Activated CD8-positive, alpha-beta memory T cell treated with anti-CD3 and anti-CD28 coated beads for 36 hours (primary cell): ENCODE results near the gene C20orf141. TPM values are rescaled to one million over a fixed set of nuclear protein-coding genes. Genes with fewer than 3 reads are reported as not detected.
"Not testable (repeated sequence)": the region's sequence is repeated elsewhere in the genome, so short reads cannot be mapped to it uniquely, and the experiment has no call there.

Experiments used
- CTCF ChIA-PET: fragments of 350-600 bp; sonication (Branson Sonifier 250); formaldehyde crosslinking; loops from one replicate; lab custom pipeline; 2021; ENCODE audit warnings: antibody characterized with exemption; lab: Charles Lee
- POLR2A ChIA-PET: fragments of 350-600 bp; sonication (Branson Sonifier 250); formaldehyde crosslinking; loops from one replicate; lab custom pipeline; 2021; ENCODE audit warnings: antibody characterized with exemption; lab: Charles Lee
- total RNA-seq, 2 experiments: library from RNA; stranded (reverse); gene quantifications; one replicate each; pipeline ENCODE4 v1.2.3, GENCODE V29; 2021

The C20orf141 gene
- total RNA-seq, 2 experiments from 2014 or later = not detected

DNA sequence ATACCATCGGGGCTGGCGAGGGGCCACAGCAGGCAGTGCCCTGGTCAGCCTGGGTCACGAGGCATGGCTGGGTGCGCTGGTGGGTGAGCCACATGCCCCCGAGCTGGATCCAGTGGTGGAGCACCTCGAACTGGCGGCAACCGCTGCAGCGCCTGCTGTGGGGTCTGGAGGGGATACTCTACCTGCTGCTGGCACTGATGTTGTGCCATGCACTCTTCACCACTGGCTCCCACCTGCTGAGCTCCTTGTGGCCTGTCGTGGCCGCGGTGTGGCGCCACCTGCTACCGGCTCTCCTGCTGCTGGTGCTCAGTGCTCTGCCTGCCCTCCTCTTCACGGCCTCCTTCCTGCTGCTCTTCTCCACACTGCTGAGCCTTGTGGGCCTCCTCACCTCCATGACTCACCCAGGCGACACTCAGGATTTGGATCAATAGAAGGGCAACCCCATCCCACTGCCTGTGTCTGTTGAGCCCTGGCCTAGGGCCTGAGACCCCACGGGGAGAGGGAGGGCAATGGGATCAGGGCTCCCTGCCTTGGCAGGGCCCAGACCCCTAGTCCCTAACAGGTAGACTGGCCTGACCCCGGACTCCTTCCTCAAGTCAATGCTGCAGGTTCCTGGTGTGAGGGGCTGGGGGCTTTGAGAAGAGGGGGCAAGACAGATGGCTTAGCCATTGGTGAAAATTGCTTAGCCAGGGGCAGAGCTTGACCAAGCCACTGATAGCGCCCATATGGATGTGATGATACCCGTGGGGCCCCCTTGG lies 2.0 kb downstream of the C20orf141 start:
- POLR2A ChIA-PET = no interaction called here

DNA sequence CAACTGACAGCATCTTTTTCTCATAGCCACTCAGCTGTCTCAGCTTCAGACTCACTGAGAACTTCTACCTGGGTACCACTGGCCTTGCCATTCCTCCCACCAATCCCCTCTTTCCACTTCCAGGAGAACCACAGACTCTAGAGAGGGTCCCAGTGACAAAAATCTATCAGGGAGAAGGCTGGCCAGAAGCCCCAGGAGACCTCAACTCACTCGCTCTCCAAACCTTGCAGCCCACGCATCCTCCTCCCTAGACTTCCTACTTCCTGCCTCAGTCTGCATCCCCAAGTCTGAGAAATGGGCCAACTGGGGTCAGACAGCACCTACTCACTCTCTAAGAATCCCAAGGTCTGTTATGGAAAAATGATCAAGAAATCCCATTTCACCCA lies 2.5 kb downstream of the C20orf141 start:
- ChIA-PET POLR2A (no interaction called here), CTCF (no interaction called here)

More for the DNA sequence above, 2.0 kb downstream of the C20orf141 start:
- CTCF ChIA-PET = interaction anchor here (0.8 kb wide), 1 partner anchor 39 kb away, joined by 3 read pairs; no protein-coding TSS in a partner anchor

DNA sequence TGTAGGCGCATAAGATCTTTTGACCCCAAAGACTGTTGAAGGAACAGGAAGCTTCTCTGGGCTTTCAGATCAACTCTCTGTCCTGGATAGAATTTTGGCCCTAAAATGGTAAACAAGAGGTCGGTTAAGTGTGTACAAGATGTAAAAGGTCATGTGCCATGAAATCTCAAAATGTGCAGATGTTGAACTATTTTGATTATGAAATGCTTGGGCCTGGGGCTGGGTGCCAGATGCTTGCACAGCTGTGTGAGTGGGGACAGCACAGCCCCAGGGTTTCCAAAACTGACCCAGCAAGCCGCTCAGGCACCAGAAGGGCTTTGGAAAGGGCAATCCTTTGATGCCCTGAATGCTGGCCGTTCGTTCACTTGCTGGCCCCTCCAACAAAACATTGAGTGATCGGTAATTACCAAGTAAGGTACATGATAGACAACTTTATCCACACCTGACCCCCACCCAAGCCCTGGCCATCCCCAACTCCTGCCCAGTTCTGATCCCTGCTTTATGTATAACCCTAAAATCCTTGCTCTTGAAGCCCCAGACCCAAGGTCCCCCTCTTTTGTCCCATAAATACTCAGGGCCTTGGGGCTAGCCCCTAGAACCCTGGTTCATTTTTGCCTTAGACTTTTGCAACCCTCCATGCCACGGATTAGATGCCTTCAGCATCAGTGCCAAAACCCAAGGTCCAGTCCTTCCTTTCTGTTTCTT lies 3.3 kb downstream of the C20orf141 start:
- CTCF ChIA-PET = no interaction called here
- POLR2A ChIA-PET = no interaction called here

DNA sequence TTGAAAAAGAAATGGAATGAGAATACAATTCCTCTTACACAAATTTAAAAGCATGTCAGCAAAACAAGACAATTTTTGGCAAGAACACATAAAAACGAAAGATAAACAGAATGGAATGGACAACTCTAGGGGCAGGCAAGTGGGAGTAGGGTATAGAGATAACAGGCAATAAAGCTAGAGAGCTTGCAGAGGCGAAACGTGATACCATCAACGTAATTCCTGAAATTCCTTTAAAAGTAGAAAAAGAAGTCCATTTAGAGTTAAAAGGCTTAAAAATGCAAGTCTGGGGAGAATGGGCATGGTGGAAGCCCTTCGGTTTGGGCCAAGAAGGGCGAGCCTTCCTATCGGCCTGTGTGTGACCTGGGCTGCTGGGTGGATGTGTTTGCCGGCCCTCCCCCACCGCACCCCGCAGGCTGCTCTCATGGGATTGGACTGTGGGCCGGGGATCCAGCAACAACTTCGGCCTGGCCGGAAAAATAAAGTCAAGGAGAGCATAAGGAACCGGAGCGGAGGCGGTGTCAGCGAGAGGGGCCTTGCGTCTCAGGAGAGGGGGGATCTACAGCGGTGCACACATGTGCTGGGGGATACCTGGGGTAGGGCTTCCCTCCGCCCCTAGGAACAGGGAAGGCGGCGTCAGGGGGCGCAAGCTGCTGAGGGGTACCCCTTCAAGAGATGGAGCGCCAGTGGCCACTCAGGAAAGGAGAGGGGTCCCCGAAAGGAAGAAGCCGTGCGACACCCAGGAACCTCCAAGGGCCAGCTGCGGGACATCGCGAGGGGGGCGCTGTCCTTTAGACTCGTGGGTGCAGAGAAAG lies 5.5 kb downstream of the C20orf141 start:
- POLR2A ChIA-PET = no interaction called here
- CTCF ChIA-PET = no interaction called here

DNA sequence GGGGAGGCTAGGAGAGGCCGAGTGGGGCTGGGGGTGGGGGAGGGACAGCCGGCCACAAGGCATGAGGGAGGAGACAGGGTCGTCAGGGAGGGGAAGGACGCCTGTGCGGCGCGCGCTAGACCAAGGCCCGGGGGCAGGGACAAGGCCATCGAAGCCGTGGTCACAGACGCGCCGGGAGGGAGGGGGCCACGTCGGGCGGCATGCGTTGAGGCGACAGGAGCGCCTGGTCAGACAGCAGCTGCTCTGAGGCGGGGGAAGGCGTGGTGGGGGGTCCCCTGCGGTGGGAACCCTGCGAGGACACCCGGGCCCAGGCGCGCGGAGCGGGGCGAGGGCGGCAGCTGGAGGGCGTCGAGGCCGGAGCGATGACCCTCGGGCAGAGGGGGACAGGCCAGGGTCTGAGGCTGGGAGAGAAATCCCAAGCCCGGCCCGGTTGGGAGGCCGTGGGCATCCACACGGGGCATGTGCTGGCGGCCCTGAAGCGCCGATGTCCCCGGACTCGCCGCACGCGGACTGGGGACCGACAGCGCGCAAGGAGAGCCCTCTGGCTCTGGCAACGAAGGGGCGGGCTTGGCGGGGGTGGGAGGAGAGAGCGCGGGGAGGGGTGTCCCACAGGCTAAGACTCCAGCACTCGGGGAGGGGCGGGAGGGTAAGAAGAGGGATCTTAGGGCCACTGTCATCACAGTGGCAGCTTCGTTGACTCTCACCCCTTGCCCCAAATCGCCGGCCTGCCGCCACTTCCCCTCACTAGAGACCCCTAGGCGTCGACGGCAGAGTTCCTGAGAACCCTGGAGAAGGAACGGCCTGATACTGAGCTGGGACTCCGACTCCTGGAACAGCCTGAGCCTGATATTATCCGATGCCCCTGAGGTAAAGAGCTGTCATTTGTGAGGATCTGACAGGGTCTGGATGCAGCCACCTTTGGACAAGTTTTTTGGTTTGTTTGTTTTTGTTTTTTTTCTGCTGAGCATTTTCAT lies 6.4 kb downstream of the C20orf141 start:
- POLR2A ChIA-PET = no interaction called here
- CTCF ChIA-PET = no interaction called here

DNA sequence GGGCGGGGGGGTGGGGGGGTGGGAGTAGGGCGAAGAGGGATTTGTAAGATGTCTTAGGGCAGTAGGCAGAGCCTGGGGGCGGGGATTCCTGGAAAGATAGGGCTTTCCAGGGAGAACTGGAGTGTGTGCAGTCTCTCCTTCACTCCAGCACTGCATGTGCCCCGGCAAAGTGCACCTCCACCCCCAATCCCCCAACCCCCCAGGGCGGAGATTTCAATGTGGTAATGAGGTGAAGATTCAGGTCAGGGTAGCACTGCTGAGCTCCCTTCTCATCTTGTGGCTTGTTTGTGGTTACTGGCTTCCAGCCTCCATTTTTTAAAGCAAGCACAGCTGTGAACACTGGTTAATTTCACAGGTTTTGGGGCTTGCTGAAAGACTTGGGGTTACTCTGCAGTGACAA lies 7.3 kb downstream of the C20orf141 start:
- POLR2A ChIA-PET = no interaction called here

DNA sequence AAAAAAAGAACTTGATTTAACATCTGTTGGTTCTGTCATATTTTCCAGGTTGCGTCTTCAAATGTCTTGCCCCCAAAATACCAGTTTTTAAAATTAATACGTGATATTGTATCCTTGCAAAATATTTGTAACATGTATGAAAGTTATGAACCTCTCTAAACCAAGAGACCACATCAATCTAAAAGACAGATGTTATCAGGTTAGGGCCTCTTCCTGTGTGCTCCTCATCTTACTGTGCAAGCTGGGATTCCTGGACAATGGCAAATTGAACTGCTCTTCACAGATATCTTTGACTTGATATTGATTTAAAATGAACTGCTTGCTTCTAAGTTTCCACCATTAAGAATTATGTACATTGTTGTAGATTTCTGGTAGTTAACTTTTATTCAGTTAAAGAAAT lies 11.0 kb downstream of the C20orf141 start:
- POLR2A ChIA-PET = no interaction called here
- CTCF ChIA-PET = no interaction called here

More for the DNA sequence above, 7.3 kb downstream of the C20orf141 start:
- CTCF ChIA-PET = no interaction called here

DNA sequence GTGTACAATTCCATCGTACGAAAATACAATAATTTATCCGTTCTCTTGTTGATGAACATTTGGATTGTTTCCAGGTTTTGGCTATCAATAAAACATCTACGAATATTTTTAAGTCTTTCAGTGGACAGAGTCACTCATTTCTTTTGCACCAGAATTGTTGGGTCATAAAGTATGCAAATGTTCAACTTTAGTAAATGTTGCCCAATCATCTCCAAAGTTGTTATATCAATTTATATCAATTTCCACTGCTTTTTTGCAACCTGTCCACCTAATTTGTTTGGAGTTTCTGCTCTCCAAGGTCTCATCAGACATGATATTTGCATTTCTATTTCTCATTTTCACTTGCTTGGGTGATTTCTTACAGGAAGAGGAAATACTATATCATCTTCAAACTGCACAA lies 11.9 kb downstream of the C20orf141 start:
- ChIA-PET CTCF (no interaction called here), POLR2A (no interaction called here)

DNA sequence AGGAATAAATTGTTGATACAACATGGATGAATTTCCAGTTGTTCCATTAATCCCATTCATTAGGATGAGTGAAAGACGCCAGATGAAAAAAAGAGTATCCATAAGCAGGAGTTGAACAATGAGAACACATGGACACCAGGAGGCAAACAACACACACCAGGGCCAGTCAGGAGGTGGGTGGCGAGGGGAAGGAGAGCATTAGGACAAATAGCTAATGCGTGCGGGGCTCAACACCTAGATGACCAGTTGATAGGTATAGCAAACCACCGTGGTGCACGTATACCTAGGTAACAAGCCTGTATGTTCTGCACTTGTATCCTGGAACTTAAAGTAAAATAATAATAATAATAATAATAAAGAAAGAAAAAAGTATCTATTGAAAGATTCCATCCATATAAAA lies 14.6 kb downstream of the C20orf141 start:
- ChIA-PET CTCF (no interaction called here), POLR2A (no interaction called here)

DNA sequence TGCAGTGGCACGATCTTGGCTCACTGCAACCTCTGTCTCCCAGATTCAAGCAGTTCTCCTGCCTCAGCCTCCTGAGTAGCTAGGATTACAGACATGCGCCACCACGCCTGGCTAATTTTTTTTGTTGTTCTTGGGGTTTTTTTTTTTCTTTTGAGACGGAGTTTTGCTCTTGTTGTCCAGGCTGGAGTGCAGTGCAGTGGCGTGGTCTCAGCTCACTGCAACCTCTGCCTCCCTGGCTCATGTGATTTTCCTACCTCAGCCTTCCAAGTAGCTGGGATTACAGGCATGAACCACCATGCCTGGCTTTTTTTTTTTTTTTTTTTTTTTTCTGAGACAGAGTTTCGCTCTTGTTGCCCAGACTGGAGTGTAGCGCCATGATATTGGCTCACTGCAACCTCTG lies 16.4 kb downstream of the C20orf141 start:
- CTCF ChIA-PET = not testable (repeated sequence)
- POLR2A ChIA-PET = interaction anchor here (0.6 kb wide), 1 partner anchor 388 kb away, joined by 3 read pairs; no protein-coding TSS in a partner anchor

DNA sequence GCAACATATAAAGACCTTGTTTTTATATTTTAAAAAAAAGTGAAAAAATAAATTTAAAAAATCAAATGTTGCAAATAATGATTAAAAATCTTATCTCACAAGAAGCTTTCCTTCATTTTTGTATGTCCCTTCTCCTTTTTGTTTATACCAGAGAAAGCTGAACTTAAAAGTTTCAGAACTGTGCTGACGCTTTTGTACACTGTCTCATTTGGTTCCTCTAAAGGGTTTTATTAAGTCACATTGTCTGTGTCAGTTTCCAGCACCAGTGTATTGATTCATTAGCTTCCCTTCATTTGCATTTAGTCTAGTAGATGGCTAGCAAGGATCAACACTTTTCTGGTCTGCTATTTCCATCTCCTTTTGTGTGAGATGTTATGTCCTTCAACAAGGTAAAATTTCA lies 19.0 kb downstream of the C20orf141 start:
- CTCF ChIA-PET = interaction anchor here (1.2 to 1.3 kb wide), 2 partner anchors 31 to 147 kb away, joined by 3 to 6 read pairs; no protein-coding TSS in a partner anchor
- POLR2A ChIA-PET = no interaction called here

DNA sequence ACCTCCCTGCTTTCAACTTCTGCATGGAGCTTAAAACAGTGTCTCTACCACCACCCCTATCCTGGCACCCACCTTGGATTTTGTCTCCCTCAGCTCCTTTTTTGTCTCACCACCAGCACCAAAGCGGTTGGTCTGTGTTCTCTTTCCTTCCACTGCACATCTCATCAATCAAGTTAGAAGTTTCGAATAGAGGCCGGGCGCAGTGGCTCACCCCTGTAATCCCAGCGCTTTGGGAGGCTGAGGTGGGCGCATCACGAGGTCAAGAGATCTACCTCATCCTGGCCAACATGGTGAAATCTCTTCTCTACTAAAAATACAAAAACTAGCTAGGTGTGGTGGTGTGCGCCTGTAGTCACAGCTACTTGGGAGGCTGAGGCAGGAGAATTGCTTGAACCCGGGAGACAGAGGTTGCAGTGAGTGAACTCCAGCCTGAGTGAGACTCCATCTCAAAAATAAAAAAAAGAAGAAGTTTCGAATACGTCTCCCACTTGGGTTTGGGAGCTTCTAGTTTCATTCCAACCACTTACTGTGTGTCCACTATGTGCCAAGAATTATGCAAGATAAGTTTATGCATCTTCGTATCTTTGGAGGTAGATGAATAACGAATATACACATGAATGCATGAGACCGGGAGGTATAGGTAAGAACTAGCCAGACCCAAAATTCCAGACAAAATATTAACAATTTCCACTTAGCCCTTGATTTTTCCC lies 19.8 kb downstream of the C20orf141 start:
- ChIA-PET POLR2A (no interaction called here), CTCF (interaction anchor here (1.2 to 1.3 kb wide), 2 partner anchors 30 to 148 kb away, joined by 3 to 6 read pairs; no protein-coding TSS in a partner anchor)

DNA sequence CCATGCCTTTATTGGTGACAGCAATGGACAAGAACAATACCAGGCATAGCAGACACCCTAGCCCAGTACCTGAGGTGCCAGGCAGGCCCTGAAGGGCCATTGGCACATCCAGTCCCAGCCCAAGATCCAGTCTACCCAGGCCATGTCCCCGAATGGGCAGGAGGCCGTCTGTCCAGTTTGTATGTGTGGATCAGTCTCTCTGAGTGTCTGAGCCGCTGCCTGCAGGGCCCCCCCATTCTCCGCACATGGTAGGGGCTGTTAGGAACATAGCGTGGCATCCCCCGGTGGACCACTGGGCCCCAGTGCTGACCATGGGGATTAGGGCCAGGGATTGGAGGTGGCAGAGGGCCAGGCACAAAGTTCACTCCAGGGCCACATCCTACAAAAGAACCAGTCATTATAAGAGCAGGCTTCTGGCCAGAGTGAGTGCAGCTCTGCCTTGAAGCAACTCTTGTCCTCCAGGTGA lies 20.6 kb downstream of the C20orf141 start:
- POLR2A ChIA-PET = no interaction called here
- CTCF ChIA-PET = no interaction called here

DNA sequence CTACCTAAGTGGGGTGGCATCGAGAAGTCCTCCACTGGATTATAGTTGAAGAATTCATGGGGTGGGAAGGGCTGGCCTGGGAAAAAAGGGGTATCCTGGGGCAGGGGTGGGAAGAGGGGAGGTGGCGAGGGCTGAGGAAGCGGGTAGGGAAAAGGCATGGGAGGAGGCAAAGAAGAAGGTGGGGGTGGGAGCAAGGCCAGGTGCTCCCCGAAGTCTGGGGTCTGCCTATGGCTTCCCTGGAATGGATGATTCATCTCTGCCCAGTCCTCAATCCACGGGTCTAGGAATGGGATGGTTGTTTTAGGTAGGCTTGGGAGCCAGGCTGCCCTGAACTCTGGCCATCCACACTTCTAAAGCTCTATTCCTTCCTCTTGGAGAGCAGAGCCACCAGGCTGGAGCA lies 21.2 kb downstream of the C20orf141 start:
- CTCF ChIA-PET = no interaction called here

DNA sequence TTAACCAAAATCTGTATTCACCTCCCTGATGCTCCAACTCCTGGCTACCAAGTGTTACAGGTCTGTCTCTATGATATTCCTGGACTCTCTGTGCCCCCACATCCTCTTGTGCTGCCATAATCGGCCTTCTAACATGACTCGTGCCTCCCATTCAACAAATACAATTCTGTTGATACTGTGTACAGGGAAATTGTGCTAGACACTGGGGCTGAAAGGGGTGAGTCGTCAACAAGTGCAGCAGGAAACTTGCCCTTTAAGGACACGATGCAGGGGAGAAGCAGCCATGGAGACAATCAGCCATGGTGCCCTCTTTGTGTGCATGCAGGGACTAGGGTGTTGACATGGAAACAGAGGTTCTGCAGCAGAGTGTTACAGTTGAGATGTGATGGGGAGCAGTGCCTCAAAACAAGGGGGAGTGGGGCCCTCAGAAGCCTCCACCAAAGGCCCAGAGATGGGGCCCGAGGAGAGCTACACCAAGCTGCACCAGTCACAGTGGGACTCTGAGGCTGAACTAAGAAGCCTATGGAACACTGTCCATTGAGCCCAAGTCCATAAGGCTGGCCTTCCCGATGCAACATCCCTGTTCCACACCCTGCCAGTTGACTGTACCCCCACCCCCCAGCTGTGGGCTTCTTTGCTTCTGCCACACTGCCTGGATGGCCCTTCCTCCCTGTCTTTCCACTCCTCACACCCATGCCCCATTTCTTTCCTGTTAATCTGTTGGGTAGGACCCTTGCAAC lies 22.6 kb downstream of the C20orf141 start:
- CTCF ChIA-PET = interaction anchor here (0.6 kb wide), 1 partner anchor 950 kb away, joined by 3 read pairs; no protein-coding TSS in a partner anchor
- POLR2A ChIA-PET = no interaction called here

More for the DNA sequence above, 21.2 kb downstream of the C20orf141 start:
- POLR2A ChIA-PET = no interaction called here

DNA sequence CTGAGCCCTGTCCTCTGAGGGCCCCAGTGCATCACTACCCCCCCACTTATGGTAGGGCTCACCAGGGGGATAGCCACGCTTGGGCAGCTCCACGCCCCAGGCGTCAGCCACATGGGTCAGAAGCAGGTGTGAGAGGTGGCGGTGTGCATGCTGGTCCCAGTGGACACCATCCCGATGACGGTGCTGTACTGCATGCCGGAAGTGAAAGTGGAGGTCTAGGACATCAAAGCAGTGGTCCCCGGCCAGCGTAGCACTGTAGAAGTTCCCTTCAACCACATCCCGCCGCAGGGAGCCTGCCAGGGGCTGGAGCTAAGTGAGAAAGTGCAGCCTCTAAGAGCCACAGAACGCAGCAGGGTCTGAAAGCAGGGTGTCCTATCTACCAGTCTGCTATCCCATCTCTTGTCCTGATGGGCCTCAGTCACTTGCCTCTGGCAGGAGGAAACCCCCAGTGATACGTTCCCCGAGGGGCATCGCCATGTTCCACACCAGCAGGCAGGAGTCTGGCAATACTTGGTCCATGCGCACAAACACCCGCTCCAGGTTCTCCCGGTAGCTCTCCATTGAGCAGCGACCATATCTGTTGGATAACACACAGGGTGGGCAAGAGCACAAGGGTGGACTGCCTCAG lies 23.5 kb downstream of the C20orf141 start:
- ChIA-PET POLR2A (no interaction called here), CTCF (interaction anchor here (0.6 kb wide), 1 partner anchor 949 kb away, joined by 3 read pairs; no protein-coding TSS in a partner anchor)
